ENCODE results near the gene TXNDC5.

DNA sequence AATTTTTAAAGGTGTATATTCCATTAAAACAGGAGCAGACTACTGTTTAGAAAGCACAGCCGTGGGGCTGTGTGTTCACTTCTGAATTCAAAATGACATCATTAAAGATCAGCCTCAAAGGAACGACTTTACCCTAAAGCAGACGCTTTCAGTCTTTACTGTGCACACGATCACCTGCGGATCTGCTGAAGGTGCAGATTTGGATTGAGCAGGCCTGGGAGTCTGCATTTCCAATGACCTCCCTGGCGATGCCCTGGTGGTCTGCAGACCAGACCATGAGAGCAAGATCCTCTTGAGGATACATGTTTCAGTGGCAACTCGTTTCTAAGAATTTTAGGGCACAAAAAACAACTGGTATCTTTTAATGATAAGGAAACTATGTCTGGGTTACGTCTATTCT, 27.2 kb downstream of the TXNDC5 start:
- TF ChIP-seq POLR2A (IDR thresholded peaks at IDR 0.05): no peak
- TF ChIP-seq, protein P1, sequence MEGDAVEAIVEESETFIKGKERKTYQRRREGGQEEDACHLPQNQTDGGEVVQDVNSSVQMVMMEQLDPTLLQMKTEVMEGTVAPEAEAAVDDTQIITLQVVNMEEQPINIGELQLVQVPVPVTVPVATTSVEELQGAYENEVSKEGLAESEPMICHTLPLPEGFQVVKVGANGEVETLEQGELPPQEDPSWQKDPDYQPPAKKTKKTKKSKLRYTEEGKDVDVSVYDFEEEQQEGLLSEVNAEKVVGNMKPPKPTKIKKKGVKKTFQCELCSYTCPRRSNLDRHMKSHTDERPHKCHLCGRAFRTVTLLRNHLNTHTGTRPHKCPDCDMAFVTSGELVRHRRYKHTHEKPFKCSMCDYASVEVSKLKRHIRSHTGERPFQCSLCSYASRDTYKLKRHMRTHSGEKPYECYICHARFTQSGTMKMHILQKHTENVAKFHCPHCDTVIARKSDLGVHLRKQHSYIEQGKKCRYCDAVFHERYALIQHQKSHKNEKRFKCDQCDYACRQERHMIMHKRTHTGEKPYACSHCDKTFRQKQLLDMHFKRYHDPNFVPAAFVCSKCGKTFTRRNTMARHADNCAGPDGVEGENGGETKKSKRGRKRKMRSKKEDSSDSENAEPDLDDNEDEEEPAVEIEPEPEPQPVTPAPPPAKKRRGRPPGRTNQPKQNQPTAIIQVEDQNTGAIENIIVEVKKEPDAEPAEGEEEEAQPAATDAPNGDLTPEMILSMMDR (IDR thresholded peaks at IDR 0.05): no peak
